ENCODE data around the gene BEX1. TPM values are rescaled to one million over a fixed set of nuclear protein-coding genes. Genes with fewer than 3 reads are reported as not detected.
"Not testable (repeated sequence)": the region's sequence is repeated elsewhere in the genome, so short reads cannot be mapped to it uniquely, and the experiment has no call there.

The BEX1 gene
- not detected in 2 replicates for total RNA-seq

GRCh38 chrX:103063918-103064434, at the start of gene BEX1:
Gene BEX1 (minus strand): TSS chrX:103064171. CDS start chrX:103063274, 897 bp downstream.
- peaks cover 9% of the 10 kb centered on the region for H3K27me3 Mint-ChIP-seq (ENCODE audit: low read depth)
- H3K27ac Mint-ChIP-seq = no peak within 1 kb of the TSS

GRCh38 chrX:103109497-103109896, 45.5 kb upstream of the BEX1 start:
- H3K4me1 Mint-ChIP-seq (ENCODE audit: low read depth); intact Hi-C loops (cut with micrococcal nuclease); H3K27ac Mint-ChIP-seq; H3K4me3 Mint-ChIP-seq (ENCODE audit: low read depth); H3K36me3 Mint-ChIP-seq (ENCODE audit: low read depth); H3K9me3 Mint-ChIP-seq; H3K27me3 Mint-ChIP-seq (ENCODE audit: low read depth); DNase-seq (ENCODE audit: low spot score): not testable (repeated sequence)

More at GRCh38 chrX:103063918-103064434, at the start of gene BEX1:
- Mint-ChIP-seq H3K4me3 (ENCODE audit: low read depth) (no peak within 1 kb of the TSS), H3K36me3 (ENCODE audit: low read depth) (no peaks in the 10 kb centered on the region), H3K4me1 (ENCODE audit: low read depth) (no peaks in the 10 kb centered on the region), H3K9me3 (no peaks in the 10 kb centered on the region)
- intact Hi-C loops (cut with micrococcal nuclease) = no loop called here
- no peak for DNase-seq (ENCODE audit: low spot score)

DNA sequence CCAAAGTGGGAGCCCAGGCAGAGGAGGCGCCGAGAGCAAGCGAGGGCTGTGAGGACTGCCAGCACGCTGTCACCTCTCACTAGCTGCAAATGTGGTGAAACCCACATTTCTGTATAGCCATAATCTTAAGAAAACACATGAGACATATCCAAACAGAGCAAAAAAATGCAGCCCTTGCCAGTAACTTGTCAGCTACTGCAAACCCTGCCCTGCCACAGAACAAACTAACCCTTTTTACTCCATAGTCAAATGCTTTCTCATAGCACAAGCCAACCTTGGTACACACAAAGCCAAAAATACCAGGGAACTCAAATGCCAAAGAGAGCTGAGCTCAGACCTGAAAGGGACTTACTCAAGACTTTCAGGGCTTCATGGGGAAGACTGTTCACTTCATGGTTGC, 43.9 kb upstream of the BEX1 start:
- DNase-seq (ENCODE audit: low spot score) = no peak
- H3K27me3 Mint-ChIP-seq (ENCODE audit: low read depth) = no peaks in the 10 kb centered on the region
- H3K36me3 Mint-ChIP-seq (ENCODE audit: low read depth) = no peaks in the 10 kb centered on the region
- no peaks in the 10 kb centered on the region for H3K4me1 Mint-ChIP-seq (ENCODE audit: low read depth)
- intact Hi-C loops (cut with micrococcal nuclease) = no loop called here
- H3K4me3 Mint-ChIP-seq (ENCODE audit: low read depth) = no peak overlapping the region
- H3K9me3 Mint-ChIP-seq = peaks cover 7% of the 10 kb centered on the region
- no peak overlapping the region for H3K27ac Mint-ChIP-seq

GRCh38 chrX:103107227-103107737, 43.3 kb upstream of the BEX1 start:
- intact Hi-C loops (cut with micrococcal nuclease); H3K36me3 Mint-ChIP-seq (ENCODE audit: low read depth); H3K27me3 Mint-ChIP-seq (ENCODE audit: low read depth); H3K4me1 Mint-ChIP-seq (ENCODE audit: low read depth); H3K4me3 Mint-ChIP-seq (ENCODE audit: low read depth); H3K27ac Mint-ChIP-seq; H3K9me3 Mint-ChIP-seq; DNase-seq (ENCODE audit: low spot score): not testable (repeated sequence)

GRCh38 chrX:103104370-103104769, 40.4 kb upstream of the BEX1 start:
- H3K4me1 Mint-ChIP-seq (ENCODE audit: low read depth); H3K9me3 Mint-ChIP-seq; intact Hi-C loops (cut with micrococcal nuclease); DNase-seq (ENCODE audit: low spot score); H3K27me3 Mint-ChIP-seq (ENCODE audit: low read depth); H3K27ac Mint-ChIP-seq; H3K36me3 Mint-ChIP-seq (ENCODE audit: low read depth); H3K4me3 Mint-ChIP-seq (ENCODE audit: low read depth): not testable (repeated sequence)

GRCh38 chrX:103103866-103104265, 39.9 kb upstream of the BEX1 start:
- H3K4me3 Mint-ChIP-seq (ENCODE audit: low read depth); H3K9me3 Mint-ChIP-seq; H3K36me3 Mint-ChIP-seq (ENCODE audit: low read depth); DNase-seq (ENCODE audit: low spot score); H3K27ac Mint-ChIP-seq; H3K4me1 Mint-ChIP-seq (ENCODE audit: low read depth); H3K27me3 Mint-ChIP-seq (ENCODE audit: low read depth); intact Hi-C loops (cut with micrococcal nuclease): not testable (repeated sequence)

DNA sequence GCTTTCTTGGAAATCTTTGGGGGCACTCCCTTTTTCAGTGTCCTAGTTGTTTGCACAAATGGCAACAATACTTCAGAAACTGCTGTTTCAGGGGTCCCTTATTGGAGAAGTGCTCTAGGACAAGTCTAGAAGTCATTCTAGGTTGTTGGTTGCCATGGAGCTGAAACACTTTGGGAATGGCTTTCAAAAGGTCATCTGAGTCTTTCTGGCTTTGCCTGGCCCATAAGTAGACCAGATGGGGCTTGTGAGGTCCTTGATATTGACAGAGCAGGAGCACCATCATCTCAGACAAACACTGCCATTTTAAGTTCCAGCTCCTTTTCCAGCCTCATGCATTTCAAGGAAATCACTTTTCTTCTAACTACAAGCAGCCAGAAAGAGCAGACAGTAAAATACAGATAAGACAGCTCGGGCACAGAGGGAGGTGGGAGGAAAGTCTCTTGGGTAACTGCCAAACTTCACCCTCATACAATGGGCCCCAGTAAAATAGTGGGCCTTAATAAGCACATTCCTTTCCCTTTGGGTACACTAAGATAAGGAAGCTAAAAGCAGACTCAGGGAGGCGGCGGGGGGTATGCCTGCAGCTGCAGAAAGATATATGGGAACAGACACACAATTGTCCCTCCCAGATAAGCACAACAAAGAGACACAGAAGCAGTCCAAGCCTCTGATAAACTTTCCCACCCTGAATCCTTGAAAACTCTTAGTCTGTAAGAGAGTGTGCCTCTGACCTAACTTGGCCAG, 37.5 kb upstream of the BEX1 start:
- intact Hi-C loops (cut with micrococcal nuclease) = no loop called here
- DNase-seq (ENCODE audit: low spot score) = no peak
- H3K27ac Mint-ChIP-seq = no peak overlapping the region

GRCh38 chrX:103100484-103100883, 36.5 kb upstream of the BEX1 start:
- H3K27me3 Mint-ChIP-seq (ENCODE audit: low read depth) = no peaks in the 10 kb centered on the region
- DNase-seq (ENCODE audit: low spot score) = no peak
- no peaks in the 10 kb centered on the region for H3K9me3 Mint-ChIP-seq
- no peak overlapping the region for H3K4me3 Mint-ChIP-seq (ENCODE audit: low read depth)
- H3K27ac Mint-ChIP-seq = no peak overlapping the region
- intact Hi-C loops (cut with micrococcal nuclease) = no loop called here
- H3K4me1 Mint-ChIP-seq (ENCODE audit: low read depth) = no peaks in the 10 kb centered on the region
- H3K36me3 Mint-ChIP-seq (ENCODE audit: low read depth) = no peaks in the 10 kb centered on the region

More for the DNA sequence above, 37.5 kb upstream of the BEX1 start:
- no peaks in the 10 kb centered on the region for H3K4me1 Mint-ChIP-seq (ENCODE audit: low read depth)
- no peaks in the 10 kb centered on the region for H3K36me3 Mint-ChIP-seq (ENCODE audit: low read depth)
- no peaks in the 10 kb centered on the region for H3K9me3 Mint-ChIP-seq
- H3K27me3 Mint-ChIP-seq (ENCODE audit: low read depth) = no peaks in the 10 kb centered on the region
- H3K4me3 Mint-ChIP-seq (ENCODE audit: low read depth) = no peak overlapping the region

DNA sequence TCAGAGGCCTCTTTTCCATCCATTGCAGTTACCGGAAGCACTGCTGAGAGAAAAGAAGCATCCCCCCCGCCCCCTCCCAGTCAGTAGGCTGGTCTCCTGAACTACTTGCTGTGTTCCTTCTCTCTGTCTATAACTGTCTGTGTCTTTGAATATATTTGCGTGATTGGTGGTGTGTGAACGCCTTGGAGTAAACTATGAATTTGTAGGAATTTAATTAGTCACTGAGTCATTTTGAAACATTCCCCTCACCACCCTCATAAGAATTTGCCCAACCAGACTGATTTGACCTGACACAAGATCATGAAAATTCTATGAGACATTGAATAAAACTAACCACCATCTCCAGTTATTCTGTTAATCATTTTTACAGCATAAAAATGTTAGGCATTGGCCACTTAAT, 35.7 kb upstream of the BEX1 start:
- Mint-ChIP-seq H3K4me3 (ENCODE audit: low read depth) (no peak overlapping the region), H3K27ac (no peak overlapping the region), H3K9me3 (no peaks in the 10 kb centered on the region), H3K4me1 (ENCODE audit: low read depth) (no peaks in the 10 kb centered on the region), H3K27me3 (ENCODE audit: low read depth) (no peaks in the 10 kb centered on the region), H3K36me3 (ENCODE audit: low read depth) (no peaks in the 10 kb centered on the region)
- no peak for DNase-seq (ENCODE audit: low spot score)
- intact Hi-C loops (cut with micrococcal nuclease) = no loop called here

- Mint-ChIP-seq H3K27me3 (ENCODE audit: low read depth) (no peaks in the 10 kb centered on the region), H3K27ac (no peak overlapping the region), H3K9me3 (no peaks in the 10 kb centered on the region), H3K4me1 (ENCODE audit: low read depth) (no peaks in the 10 kb centered on the region), H3K4me3 (ENCODE audit: low read depth) (no peak overlapping the region), H3K36me3 (ENCODE audit: low read depth) (no peaks in the 10 kb centered on the region)
- intact Hi-C loops (cut with micrococcal nuclease) = no loop called here
- no peak for DNase-seq (ENCODE audit: low spot score)
Measured at GRCh38 chrX:103098488-103098887, 34.5 kb upstream of the BEX1 start.

DNA sequence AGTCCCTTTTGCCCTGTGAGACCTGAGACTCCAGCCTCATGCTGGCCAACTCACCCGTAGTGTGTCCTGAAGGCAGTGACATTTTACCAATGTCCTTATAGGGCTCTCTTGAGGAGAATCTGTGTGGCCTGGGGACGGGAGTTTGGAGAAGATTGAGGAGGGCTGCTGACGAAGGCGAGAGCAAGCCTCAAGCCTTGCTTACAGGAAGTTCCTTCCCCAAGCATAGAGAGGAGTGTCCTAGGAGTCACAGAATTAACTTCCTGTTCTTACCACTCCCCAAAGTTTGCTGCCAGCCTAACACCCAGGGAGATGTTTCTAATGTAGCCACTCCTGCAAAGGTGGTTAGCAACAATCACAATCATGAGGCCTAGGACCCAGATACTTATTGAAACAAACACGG, 29.0 kb upstream of the BEX1 start, which contains the start of gene NXF3:
Gene NXF3 (minus strand): TSS at position 202 of the 400 bp plus-strand sequence. CDS start 120 bp downstream, at position 82.
- Mint-ChIP-seq H3K36me3 (ENCODE audit: low read depth) (no peaks in the 10 kb centered on the region), H3K9me3 (no peaks in the 10 kb centered on the region), H3K4me3 (ENCODE audit: low read depth) (no peak within 1 kb of the TSS), H3K27me3 (ENCODE audit: low read depth) (no peaks in the 10 kb centered on the region), H3K27ac (no peak within 1 kb of the TSS), H3K4me1 (ENCODE audit: low read depth) (no peaks in the 10 kb centered on the region)
- no peak for DNase-seq (ENCODE audit: low spot score)
- intact Hi-C loops (cut with micrococcal nuclease) = no loop called here

DNA sequence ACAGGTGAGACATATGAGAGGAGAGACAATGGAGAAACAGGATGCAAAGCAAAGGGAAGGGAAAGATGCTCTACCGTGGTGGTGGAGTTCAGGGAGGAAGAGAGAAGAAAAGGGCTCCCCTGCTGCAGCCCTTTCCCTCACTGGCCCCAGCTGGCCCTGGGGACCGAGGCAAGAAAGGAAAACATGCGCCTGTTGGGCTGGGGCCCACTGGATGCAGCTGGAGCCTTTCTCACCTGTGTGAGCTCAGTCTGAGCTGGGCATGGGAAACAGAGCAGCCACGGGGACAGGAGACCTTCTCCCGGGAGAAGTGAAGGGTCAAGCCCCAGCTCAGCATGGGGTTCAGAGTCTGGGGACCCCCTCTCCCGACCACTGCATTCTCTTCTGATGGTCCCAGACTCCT, 17.1 kb upstream of the BEX1 start:
- no peaks in the 10 kb centered on the region for H3K36me3 Mint-ChIP-seq (ENCODE audit: low read depth)
- intact Hi-C loops (cut with micrococcal nuclease) = no loop called here
- H3K4me3 Mint-ChIP-seq (ENCODE audit: low read depth) = no peak overlapping the region
- no peaks in the 10 kb centered on the region for H3K9me3 Mint-ChIP-seq
- H3K27ac Mint-ChIP-seq = no peak overlapping the region
- no peaks in the 10 kb centered on the region for H3K27me3 Mint-ChIP-seq (ENCODE audit: low read depth)
- DNase-seq (ENCODE audit: low spot score) = no peak
- H3K4me1 Mint-ChIP-seq (ENCODE audit: low read depth) = no peaks in the 10 kb centered on the region

DNA sequence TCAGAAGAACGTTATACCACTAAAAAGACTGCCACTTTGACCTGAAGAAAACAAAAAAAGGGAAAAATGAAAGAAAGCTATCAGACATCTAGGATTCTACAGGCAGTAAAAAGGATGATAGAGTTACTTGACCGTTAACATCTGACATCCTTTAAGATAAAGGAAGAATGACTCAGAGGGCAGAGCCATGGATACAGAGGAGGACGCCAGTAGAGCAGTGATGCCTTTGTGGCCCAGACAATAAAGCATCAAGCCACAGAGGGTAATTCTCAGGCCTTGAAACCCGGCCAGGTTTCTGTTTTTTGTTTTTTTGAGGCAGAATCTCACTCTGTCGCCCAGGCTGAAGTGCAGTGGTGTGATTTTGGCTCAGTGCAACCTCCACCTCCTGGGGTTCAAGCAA, 9.5 kb upstream of the BEX1 start:
- Mint-ChIP-seq H3K4me3 (ENCODE audit: low read depth) (no peak overlapping the region), H3K27me3 (ENCODE audit: low read depth) (no peaks in the 10 kb centered on the region), H3K27ac (no peak overlapping the region), H3K36me3 (ENCODE audit: low read depth) (no peaks in the 10 kb centered on the region), H3K4me1 (ENCODE audit: low read depth) (no peaks in the 10 kb centered on the region), H3K9me3 (no peaks in the 10 kb centered on the region)
- intact Hi-C loops (cut with micrococcal nuclease) = no loop called here
- no peak for DNase-seq (ENCODE audit: low spot score)
